ENCODE measurements around the gene LSMEM2.
A peak's percentile ranks its signal among the peaks of the same experiment; 100 is the strongest.

Gene LSMEM2

GRCh38 chr3:50286322-50287227 lies 7.7 kb downstream of the LSMEM2 start:
- TF ChIP-seq, protein P1, sequence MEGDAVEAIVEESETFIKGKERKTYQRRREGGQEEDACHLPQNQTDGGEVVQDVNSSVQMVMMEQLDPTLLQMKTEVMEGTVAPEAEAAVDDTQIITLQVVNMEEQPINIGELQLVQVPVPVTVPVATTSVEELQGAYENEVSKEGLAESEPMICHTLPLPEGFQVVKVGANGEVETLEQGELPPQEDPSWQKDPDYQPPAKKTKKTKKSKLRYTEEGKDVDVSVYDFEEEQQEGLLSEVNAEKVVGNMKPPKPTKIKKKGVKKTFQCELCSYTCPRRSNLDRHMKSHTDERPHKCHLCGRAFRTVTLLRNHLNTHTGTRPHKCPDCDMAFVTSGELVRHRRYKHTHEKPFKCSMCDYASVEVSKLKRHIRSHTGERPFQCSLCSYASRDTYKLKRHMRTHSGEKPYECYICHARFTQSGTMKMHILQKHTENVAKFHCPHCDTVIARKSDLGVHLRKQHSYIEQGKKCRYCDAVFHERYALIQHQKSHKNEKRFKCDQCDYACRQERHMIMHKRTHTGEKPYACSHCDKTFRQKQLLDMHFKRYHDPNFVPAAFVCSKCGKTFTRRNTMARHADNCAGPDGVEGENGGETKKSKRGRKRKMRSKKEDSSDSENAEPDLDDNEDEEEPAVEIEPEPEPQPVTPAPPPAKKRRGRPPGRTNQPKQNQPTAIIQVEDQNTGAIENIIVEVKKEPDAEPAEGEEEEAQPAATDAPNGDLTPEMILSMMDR (conservative IDR thresholded peaks at IDR 0.05; ENCODE audit: low read depth), result no peak
- CTCF ChIA-PET, result no interaction called here
- H3K27ac ChIP-seq, result peak overlapping the region; percentile 93
- POLR2A ChIA-PET (ENCODE audit: low non-redundant PET), result no interaction called here
- DNase-seq (ENCODE audit: low spot score), result no peak

- peak overlapping the region; percentile 93 for H3K27ac ChIP-seq
- ChIA-PET POLR2A (ENCODE audit: low non-redundant PET) (no interaction called here), CTCF (no interaction called here)
- TF ChIP-seq, protein P1 (conservative IDR thresholded peaks at IDR 0.05; ENCODE audit: low read depth), result no peak
- DNase-seq (ENCODE audit: low spot score), result no peak
Observed at GRCh38 chr3:50287262-50287661, 8.4 kb downstream of the LSMEM2 start.

DNA sequence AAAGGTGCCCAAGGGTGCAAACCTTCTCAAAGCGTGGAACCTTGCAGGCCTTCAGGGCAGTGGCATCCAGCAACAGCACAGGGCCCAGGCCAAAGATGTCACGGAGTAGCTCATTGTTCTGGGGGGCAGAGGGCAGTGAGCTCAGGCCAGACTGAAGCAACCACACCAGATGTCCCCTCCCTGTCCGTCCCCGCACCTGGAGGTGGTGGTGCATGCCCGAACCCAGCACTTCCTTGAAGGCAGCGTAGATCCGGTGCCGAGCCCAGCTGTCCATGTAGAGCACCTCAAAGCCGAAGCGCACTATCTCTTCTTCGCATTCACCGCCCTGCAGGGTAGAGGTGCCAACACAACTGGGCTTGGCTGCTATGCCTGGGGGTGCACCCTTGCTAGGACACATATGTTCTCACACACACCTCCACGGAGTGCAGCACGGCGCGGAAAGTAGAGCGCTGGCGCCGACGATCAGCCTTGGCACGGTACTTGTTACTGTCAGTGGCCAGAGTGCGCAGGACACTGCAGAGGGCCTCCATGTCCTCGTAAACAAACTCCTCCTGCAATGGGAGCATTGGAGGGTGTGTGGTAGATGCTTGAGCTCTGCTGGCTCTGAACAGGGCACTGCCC lies 9.6 kb downstream of the LSMEM2 start:
- peak overlapping the region; percentile 93; the same call in 1 of the 2 replicates for H3K27ac ChIP-seq
- ChIA-PET CTCF (interaction anchor here (0.6 kb wide), 1 partner anchor 52 kb away, joined by 3 read pairs; the partner anchor contains the start of gene RASSF1), POLR2A (ENCODE audit: low non-redundant PET) (no interaction called here)
- DNase-seq (ENCODE audit: low spot score), result no peak
- TF ChIP-seq, protein P1 (conservative IDR thresholded peaks at IDR 0.05; ENCODE audit: low read depth), result no peak

DNA sequence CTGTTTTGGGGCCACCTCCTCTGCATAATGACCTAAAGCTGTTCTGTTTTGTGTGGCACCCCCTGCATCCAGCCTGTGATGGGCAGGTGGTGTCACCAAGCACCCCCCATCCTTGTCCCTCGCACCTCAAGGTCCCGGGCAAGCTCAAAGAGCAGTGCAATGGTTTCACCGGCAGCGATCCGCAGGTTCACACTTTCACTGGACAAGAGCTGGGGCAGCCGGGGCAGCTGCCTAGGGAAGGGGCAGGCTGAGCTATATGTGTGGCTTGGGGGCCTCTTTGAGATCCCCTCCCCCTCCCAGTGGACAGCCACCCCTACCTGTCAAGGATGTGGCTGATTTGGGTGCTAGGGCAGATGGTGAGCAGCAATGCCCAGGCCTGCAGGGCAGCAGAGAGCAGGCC lies 10.2 kb downstream of the LSMEM2 start:
- ChIA-PET CTCF (no interaction called here), POLR2A (ENCODE audit: low non-redundant PET) (no interaction called here)
- TF ChIP-seq, protein P1 (conservative IDR thresholded peaks at IDR 0.05; ENCODE audit: low read depth), result no peak
- peak overlapping the region; percentile 93 for H3K27ac ChIP-seq
- DNase-seq (ENCODE audit: low spot score), result no peak

- H3K27ac ChIP-seq, result peak overlapping the region; percentile 93
- DNase-seq (ENCODE audit: low spot score), result no peak
- POLR2A ChIA-PET (ENCODE audit: low non-redundant PET), result no interaction called here
- CTCF ChIA-PET, result no interaction called here
- TF ChIP-seq, protein P1 (conservative IDR thresholded peaks at IDR 0.05; ENCODE audit: low read depth), result no peak
Observed at GRCh38 chr3:50290161-50290641, 11.3 kb downstream of the LSMEM2 start.

- ChIA-PET POLR2A (ENCODE audit: low non-redundant PET) (no interaction called here), CTCF (interaction anchor here (1.1 kb wide), 1 partner anchor 32 kb away, joined by 4 read pairs; no protein-coding TSS in a partner anchor)
- H3K27ac ChIP-seq, result peak within 1 kb of the TSS; percentile 93
- TF ChIP-seq, protein P1 (conservative IDR thresholded peaks at IDR 0.05; ENCODE audit: low read depth), result no peak
- peak; percentile 74 for DNase-seq (ENCODE audit: low spot score)
Observed at GRCh38 chr3:50292159-50293078, 13.5 kb downstream of the LSMEM2 start, which contains the start of gene IFRD2. IFRD2 (minus strand) TSS chr3:50292429; CDS start chr3:50292274, 155 bp downstream.
